COLO668 (cell line): ENCODE results near the gene ARHGAP19.
"Not testable (repeated sequence)": the region's sequence is repeated elsewhere in the genome, so short reads cannot be mapped to it uniquely, and the experiment has no call there.

Experiments
- DNase-seq: peaks from one replicate; lab custom pipeline; 2025; ENCODE audit not compliant: unreplicated experiment; lab: John Stamatoyannopoulos, UW

ARHGAP19 gene

GRCh38 chr10:97321804-97322190 lies 29.4 kb upstream of the ARHGAP19 start:
- DNase-seq: no peak

GRCh38 chr10:97321032-97321803 lies 28.8 kb upstream of the ARHGAP19 start:
- peak; percentile 42 for DNase-seq

- DNase-seq: no peak
Measured at GRCh38 chr10:97320480-97321031, 28.1 kb upstream of the ARHGAP19 start.

- peak; percentile 50 for DNase-seq
Measured at GRCh38 chr10:97319671-97320479, 27.4 kb upstream of the ARHGAP19 start.

DNA sequence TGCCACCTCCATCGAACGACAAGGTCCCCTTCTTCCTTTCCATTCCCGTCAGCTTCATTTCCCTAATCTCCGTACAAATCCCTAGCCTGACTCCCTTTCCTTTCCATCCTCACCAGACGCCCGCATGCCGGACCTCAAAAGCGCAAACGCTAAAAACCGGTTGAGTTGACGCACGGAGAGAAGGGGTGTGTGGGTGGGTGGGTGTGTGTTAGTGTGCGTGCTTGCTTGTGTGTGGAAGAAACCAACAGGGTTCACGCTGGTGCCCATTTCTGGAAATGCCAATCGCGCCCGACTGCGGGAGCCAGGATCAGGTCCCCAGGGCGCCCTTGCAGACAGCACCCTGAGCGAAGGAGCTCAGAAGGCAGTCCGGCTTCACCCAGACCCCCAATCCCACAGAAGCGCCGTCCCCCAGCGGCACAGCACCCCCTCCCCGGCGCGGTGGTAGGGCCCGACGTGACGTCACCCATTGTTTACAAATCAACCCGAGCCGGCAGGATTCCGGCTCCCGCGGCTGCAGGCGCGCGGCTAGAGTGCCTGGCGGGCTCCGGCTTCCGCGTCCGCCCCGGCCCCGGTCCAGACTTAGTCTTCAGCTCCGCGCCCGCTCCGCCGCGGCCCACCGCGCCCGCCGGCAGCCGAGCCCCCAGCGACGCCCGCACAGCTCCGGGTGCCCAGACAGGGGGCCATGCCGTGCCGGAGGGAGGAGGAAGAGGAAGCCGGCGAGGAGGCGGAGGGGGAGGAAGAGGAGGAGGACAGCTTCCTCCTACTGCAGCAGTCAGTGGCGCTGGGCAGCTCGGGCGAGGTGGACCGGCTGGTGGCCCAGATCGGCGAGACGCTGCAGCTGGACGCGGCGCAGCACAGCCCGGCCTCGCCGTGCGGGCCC lies 26.6 kb upstream of the ARHGAP19 start, which contains the start of gene FRAT1:
Gene FRAT1 (plus strand): TSS at position 500 of the 880 bp plus-strand sequence. CDS start 183 bp downstream, at position 683.
- peak; percentile 86 for DNase-seq

DNA sequence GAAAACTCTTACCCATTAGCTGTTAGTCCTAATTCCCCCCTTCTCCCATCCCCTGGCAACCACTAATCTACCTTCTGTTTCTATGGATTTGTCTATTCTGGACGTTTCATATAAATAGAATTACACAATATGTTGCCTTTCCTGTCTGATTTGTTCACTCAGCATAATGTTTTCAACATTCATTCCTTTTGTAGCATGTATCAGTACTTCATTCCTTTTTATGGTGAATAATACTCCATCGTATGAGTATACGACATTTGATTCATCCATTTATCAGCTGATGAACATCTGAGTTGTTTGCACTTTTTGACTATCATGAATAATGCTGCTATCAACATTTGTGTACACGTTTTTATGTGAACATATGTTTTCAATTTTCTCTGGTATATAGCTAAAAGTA lies 22.2 kb upstream of the ARHGAP19 start:
- DNase-seq: no peak

- no peak for DNase-seq
Measured at GRCh38 chr10:97312897-97313296, 20.5 kb upstream of the ARHGAP19 start.

- no peak for DNase-seq
Measured at GRCh38 chr10:97311111-97311626, 18.7 kb upstream of the ARHGAP19 start.

DNA sequence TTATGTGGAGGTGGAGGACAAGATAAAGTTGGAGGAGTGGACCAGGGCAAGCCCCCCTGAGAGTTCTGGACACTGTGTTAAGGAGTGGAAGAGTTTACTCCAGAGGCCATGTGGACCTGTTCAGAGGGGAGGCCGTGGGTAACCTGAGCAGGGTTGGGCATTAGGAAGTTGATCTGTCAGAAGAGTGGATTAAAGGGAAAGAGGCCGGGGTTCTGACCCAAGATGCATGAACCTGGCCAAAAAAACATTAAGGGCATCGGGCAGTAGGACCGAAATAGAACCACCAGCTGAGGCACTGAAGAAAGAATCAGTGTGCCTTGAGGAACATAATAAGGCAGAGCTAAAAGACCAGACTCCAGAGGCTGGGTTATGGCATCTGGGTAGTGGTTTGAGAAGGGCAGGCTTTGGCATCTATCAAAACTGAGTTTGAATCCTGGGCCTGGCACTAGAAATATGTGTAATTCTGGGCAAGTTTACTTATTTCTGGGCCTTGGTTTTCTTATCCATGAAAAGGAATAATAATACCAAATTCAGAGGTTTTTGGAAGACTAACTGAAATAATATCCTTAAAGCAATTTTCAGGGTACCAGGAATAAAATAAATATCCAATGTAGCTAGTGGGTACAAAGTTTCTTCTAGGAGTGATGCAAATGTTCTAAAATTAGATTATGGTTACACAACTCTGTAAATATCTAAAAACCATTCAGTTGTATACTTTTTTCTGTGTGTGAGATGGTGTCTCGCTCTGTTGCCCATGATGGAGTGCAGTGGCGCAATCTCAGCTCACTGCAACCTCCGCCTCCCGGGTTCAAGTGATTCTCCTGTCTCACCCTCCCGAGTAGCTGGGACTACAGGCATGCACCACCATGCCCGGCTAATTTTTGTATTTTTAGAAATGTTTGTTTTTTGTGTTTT lies 15.7 kb upstream of the ARHGAP19 start:
- DNase-seq: no peak

DNA sequence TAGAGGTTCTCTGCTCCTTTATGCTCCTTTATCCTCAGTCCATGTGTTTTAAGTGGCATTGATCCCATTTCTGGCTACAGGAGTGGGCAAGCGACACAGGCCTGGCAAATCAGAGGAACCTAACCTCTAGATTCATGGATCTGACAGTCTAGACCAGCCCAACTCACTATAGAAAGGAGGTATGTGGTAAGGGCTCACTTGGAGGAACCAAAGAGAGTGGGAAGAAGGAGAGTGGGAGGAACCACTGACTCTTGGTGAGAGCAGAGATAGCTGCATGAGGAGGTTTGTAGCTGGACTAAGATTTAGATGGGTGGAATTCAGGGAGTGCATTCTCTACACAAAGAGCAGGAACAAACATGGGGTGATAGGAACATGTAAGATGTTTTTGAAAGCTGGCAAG lies 15.0 kb upstream of the ARHGAP19 start:
- no peak for DNase-seq

DNA sequence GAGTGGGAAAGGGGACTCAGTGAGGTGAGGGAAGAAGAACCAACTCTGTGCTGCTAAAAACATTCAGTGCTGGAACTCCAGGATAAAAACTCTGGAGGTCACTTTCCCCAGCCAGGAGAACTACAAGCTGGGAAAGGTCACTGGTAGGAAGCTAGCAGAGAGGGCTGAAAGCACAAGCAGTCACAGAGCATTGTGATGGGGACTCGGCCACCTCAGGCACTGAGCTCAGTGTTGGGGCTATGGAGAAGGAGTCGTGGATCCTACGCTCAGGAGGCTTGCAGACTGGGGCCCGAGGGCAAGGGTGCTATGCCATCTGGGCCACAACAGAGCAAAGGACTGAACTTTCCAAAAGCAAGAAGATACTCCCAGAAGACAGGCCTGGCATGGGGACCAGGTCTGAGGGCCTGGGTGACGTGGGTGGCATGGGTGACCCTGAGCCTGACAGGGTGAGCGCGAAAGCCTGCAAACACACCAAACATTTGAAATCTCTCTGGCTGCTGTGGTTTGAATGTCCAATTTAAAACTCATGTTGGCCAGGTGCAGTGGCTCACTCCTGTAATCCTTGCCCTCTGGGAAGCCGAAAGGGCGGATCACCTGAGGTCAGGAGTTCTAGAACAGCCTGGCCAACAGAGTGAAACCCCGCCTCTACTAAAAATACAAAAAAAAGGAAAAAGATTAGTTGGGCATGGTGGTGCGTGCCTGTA lies 9.8 kb upstream of the ARHGAP19 start:
- no peak for DNase-seq

DNA sequence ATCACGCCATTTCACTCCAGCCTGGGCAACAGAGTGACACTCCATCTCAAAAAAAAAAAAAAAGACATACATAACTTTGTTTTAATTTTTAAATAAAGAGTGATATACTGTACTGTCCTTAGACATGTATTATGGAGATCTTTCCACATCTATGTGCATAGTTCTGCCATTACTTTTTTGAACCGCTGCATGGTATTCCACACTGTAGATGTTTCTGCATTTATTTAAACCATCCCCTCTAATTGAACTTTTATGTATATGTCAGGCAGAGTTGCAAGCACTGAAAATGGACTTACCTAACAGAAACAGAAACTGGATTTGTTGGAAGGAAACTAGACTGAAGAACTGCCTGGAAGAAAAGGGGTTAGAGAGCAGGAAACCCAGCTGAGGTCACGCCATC lies 8.5 kb upstream of the ARHGAP19 start:
- no peak for DNase-seq

DNA sequence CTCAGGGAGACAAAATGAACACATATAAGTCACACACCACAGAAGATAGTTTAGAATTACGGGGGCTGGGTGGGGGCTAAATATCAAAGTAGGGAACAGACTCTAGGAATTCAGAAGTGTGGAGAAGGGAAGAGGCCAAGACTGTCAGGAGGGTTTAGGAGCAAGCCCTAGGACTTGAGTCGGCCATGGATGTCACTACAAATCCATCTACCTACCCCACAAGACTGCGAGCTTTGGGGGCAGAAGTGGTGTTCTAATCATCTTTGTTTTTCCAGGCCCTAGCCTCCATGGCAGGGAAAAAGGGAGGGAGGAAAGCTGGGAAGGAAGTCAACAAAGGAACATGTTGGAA lies 5.8 kb upstream of the ARHGAP19 start:
- no peak for DNase-seq

DNA sequence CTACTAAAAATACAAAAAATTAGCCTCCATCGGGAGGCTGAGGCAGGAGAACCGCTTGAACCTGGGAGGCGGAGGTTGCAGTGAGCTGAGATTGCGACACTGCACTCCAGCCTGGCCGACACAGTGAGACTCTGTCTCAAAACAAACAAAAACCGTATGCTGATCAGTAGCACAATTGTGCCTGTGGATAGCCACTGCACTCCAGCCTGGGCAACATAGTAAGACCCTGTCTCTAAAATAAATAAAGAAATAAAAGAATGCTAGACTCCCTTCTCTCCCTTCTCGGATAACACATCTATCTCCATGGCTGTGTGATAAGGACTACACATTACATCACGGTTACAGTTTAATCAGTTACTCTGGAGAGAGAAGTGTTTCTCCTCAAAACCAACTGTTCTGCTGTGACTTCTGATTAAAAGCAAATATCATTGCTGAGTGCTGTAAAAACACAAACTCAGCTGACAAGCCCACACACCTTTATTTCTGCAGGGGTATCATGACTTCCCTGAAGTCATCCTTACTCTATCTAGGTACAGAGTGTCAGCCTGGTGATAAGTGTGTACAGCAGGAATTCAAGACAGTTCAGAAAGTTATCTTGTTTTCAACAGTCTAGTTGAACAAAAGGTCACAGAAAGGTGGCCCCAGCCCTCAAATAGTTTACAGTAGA lies 5.3 kb upstream of the ARHGAP19 start:
- no peak for DNase-seq

GRCh38 chr10:97292862-97293198 lies 393 bp upstream of the ARHGAP19 start:
- no peak for DNase-seq

GRCh38 chr10:97291357-97292096 lies 910 bp downstream of the ARHGAP19 start:
- no peak for DNase-seq

DNA sequence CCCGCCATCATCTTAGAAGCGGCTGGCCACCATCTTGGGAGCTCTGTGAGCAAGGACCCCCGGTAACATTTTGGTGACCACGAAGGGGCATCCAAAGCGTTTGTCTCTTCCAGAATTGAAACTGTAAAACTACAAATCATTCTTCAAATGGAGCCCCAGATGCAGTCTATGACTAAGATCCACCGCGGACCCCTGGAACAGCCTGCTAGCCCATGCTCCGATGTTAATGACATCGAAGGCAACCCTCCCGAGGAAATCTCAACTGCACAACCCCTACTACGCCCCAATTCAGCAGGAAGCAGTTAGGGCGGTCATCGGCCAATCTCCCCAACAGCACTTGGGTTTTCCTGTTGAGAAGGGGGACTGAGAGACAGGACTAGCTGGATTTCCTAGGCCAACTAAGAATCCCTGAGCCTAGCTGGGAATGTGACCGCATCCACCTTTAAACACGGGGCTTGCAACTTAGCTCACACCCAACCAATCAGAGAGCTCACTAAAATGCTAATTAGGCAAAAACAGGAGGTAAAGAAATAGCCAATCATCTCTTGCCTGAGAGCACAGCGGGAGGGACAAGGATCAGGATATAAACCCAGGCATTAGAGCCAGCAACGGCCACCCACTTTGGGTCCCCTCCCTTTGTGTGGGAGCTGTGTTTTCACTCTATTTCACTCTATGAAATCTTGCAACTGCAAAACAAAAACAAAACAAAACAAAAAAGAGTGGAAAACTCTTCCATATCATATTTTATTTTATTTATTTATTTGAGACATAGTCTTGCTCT lies 1.7 kb downstream of the ARHGAP19 start:
- DNase-seq: not testable (repeated sequence)
